ENCODE data around the gene ATP12A.
A peak's percentile ranks its signal among the peaks of the same experiment; 100 is the strongest.

The ATP12A gene

DNA sequence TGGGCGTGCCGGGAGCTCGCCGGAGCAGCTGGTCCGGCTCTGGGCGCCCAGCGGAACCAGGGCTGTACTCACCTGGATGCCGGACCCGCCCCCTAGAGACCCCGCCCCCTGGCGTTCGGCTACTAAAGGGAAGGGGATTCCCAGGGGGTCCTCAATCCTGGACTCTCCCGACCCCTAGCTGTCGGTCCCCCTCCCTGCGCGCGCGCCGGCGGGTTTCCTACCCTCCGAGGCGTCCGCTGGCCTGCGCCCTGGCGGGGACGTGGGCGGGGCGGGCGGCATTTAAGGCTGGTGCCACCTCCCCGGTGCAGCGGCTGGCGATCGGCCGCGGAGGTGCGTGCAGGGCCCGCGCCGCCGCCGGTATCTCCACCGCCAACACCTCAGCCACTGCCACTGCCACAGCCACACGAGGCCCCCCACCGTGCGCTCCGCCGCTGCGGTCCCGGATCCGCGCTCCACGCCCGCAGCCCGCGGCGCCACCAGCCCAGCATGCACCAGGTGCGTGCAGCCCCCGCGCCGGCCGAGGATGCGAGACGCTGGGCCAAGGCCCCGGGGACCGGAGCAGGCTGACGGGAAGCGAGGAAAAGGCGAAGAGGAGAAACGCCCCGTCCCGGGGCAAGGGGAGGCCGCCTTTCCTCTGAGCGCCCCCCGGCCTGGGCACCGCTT lies at the start of gene ATP12A:
Gene ATP12A, plus strand, starts transcription at position 151 of the 663 bp plus-strand sequence. Its CDS starts 336 bp downstream, at position 487.
- peak; percentile 57 for DNase-seq (ENCODE audit: low spot score)
- no peak for TF ChIP-seq CTCF (IDR thresholded peaks at IDR 0.05; ENCODE audit: extremely low read depth, missing control alignments)

GRCh38 chr13:24630851-24631620 lies 49.2 kb upstream of the ATP12A start:
- DNase-seq (ENCODE audit: low spot score) = no peak
- no peak for TF ChIP-seq CTCF (IDR thresholded peaks at IDR 0.05; ENCODE audit: extremely low read depth, missing control alignments)

DNA sequence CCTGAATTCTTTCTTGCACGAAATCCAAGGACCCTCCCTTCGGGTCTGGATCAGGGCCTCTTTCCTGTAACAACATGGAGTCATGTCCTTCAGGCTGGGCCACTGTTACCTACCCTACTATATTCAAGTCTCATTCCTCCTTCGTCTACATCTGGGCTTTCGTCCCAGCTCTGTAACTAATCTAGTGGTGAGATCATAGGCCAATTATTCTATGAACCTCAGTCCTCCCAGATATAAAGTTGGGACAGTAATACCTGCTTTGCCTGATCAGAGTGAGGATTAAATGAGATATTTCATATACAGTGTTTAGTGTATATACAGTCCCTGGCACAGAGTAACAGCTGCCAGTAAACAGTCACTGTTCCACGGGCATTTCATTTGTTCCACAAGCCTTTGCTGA lies 48.3 kb upstream of the ATP12A start:
- DNase-seq (ENCODE audit: low spot score) = no peak
- no peak for TF ChIP-seq CTCF (IDR thresholded peaks at IDR 0.05; ENCODE audit: extremely low read depth, missing control alignments)

DNA sequence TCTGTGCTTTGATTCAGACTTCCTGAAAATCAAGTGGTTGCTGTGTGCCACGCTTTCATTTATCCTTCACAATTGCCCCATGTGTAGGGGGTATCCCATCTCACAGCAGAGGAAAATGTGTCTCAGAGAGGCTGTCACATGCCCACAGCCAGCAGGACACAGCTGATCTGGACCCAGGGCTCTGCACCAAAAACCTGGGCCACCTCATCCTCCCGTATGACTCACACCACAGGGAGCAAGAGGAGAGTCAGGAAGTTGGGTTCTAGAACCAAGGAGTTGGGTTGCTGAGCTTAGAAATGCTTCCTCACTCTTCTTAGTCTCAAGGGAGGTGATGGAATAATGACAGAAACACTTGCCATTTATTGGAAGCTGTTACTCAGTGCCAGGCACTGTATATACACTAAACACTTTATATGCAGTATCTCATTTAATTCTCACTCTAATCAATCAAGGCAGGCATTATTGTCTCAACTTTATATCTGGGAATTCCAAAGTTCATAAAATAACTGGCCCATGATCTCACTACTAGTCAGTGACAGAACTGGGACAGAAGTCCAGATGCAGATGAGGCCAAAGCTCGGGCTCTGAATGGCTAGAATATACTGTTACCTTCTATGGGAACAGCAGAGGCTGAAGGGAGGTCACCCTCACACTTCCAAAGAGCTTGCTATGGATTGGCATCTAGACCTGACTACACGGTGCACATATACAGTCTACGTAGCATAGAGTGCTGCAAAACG lies 47.7 kb upstream of the ATP12A start:
- TF ChIP-seq CTCF (IDR thresholded peaks at IDR 0.05; ENCODE audit: extremely low read depth, missing control alignments) = no peak
- no peak for DNase-seq (ENCODE audit: low spot score)

GRCh38 chr13:24636776-24637175 lies 43.4 kb upstream of the ATP12A start:
- TF ChIP-seq CTCF (IDR thresholded peaks at IDR 0.05; ENCODE audit: extremely low read depth, missing control alignments) = no peak
- no peak for DNase-seq (ENCODE audit: low spot score)

GRCh38 chr13:24638096-24638495 lies 42.1 kb upstream of the ATP12A start:
- no peak for TF ChIP-seq CTCF (IDR thresholded peaks at IDR 0.05; ENCODE audit: extremely low read depth, missing control alignments)
- no peak for DNase-seq (ENCODE audit: low spot score)

- TF ChIP-seq CTCF (IDR thresholded peaks at IDR 0.05; ENCODE audit: extremely low read depth, missing control alignments) = no peak
Observed at GRCh38 chr13:24640752-24641151, 39.5 kb upstream of the ATP12A start.

More at GRCh38 chr13:24640752-24641151, 39.5 kb upstream of the ATP12A start:
- DNase-seq (ENCODE audit: low spot score) = no peak

Data from GM20000 (cell line).